Keratinocyte (primary cell): Measurements from ENCODE around the gene ST8SIA1. TPM values are rescaled to one million over a fixed set of nuclear protein-coding genes. Genes with fewer than 3 reads are reported as not detected.

Experiments used
- DNase-seq: peaks from one replicate; pipeline ENCODE4 v3.0.0-alpha.2; 2011; ENCODE audit warnings: low read depth, missing footprints, low spot score
- FAIRE-seq: peaks from 2 replicates; lab custom pipeline; 2011; peaks lifted over from hg19 to GRCh38; lab: Jason Lieb, UNC
- H2AFZ ChIP-seq: 2 replicates; pipeline ENCODE4 v1.6.0; 2012; ENCODE audit warnings: low read length, control low read depth, inconsistent platforms; ENCODE audit not compliant: control insufficient read depth
- H3K27ac ChIP-seq: 2 replicates; pipeline ENCODE4 v1.5.1; 2011; ENCODE audit warnings: low read length; ENCODE audit not compliant: control insufficient read depth, insufficient read depth
- H3K27me3 ChIP-seq: 3 replicates; pipeline ENCODE4 v1.6.0; 2011; ENCODE audit warnings: low read length; ENCODE audit not compliant: control insufficient read depth, insufficient read depth; ENCODE audit errors: extremely low read depth
- H3K36me3 ChIP-seq, 2 experiments: 2 replicates in 1 of 2; 3 replicates in 1 of 2; pipeline ENCODE4 v1.5.1; 2011; ENCODE audit warnings: low read length in 2 of 2, mild to moderate bottlenecking in 1 of 2; ENCODE audit not compliant: control insufficient read depth in 2 of 2, insufficient read depth in 2 of 2; ENCODE audit errors: extremely low read depth in 1 of 2
- H3K4me1 ChIP-seq: 3 replicates; pipeline ENCODE4 v1.5.1; 2011; ENCODE audit warnings: low read length; ENCODE audit not compliant: control insufficient read depth, insufficient read depth; ENCODE audit errors: extremely low read depth
- H3K4me2 ChIP-seq: 3 replicates; pipeline ENCODE4 v1.6.0; 2011; ENCODE audit warnings: low read depth, low read length; ENCODE audit not compliant: control insufficient read depth, insufficient read depth; ENCODE audit errors: extremely low read depth
- H3K4me3 ChIP-seq, 3 experiments: fragments of 200-600 bp in 1 of 3; sonication (generic) in 1 of 3; 2 replicates in 2 of 3; 3 replicates in 1 of 3; pipeline ENCODE4 v1.5.1; 2011 to 2016; ENCODE audit warnings: low read length in 3 of 3, mild to moderate bottlenecking in 3 of 3, control low read depth in 2 of 3, inconsistent platforms in 1 of 3, low read depth in 1 of 3, mixed read lengths in 1 of 3, mixed run types in 1 of 3, moderate library complexity in 1 of 3; ENCODE audit not compliant: control insufficient read depth in 2 of 3, insufficient read depth in 2 of 3; ENCODE audit errors: extremely low read depth in 1 of 3
- H3K79me2 ChIP-seq: 2 replicates; pipeline ENCODE4 v1.6.0; 2012; ENCODE audit warnings: low read length; ENCODE audit not compliant: control insufficient read depth, insufficient read depth
- H3K9ac ChIP-seq: 3 replicates; pipeline ENCODE4 v1.6.0; 2011; ENCODE audit warnings: low read length; ENCODE audit not compliant: control insufficient read depth, insufficient read depth; ENCODE audit errors: extremely low read depth
- H3K9me1 ChIP-seq: 3 replicates; pipeline ENCODE4 v1.6.0; 2011; ENCODE audit warnings: low read length; ENCODE audit not compliant: control insufficient read depth, insufficient read depth; ENCODE audit errors: extremely low read depth
- H3K9me3 ChIP-seq: 2 replicates; pipeline ENCODE4 v1.5.1; 2012; ENCODE audit warnings: low read depth, low read length; ENCODE audit not compliant: control insufficient read depth
- H4K20me1 ChIP-seq: 3 replicates; pipeline ENCODE4 v1.6.0; 2011; ENCODE audit warnings: low read length; ENCODE audit not compliant: control insufficient read depth, insufficient read depth; ENCODE audit errors: extremely low read depth
- CTCF ChIP-seq, 3 experiments: IDR thresholded peaks in 1 of 3; conservative IDR thresholded peaks in 1 of 3; optimal IDR thresholded peaks in 1 of 3; 2 replicates in 2 of 3; 3 replicates in 1 of 3; pipeline versions ENCODE3 to v1.5.1; 2011; ENCODE audit warnings: low read length in 3 of 3, mild to moderate bottlenecking in 3 of 3, moderate library complexity in 2 of 3, control low read depth in 1 of 3, inconsistent platforms in 1 of 3; ENCODE audit not compliant: insufficient read depth in 2 of 3; ENCODE audit errors: extremely low read depth in 1 of 3
- EZH2 ChIP-seq: IDR thresholded peaks from one replicate; pipeline ENCODE4 v1.6.1; 2012; ENCODE audit warnings: inconsistent platforms, mild to moderate bottlenecking, low read length, moderate library complexity
- dilution Hi-C: fragments of 300-500 bp; cut with MboI; formaldehyde crosslinking; loops from one replicate; pipeline ENCODE4 v1.7.0; 2020; ENCODE audit warnings: low sequenced_read_pairs; ENCODE audit not compliant: extremely low pct_ligation_motif_present
- polyA plus RNA-seq, 5 experiments: library from polyadenylated mRNA; depleted of rRNA in 3 of 5; stranded (reverse) in 3 of 5; stranded (forward) in 1 of 5; unstranded in 1 of 5; fragments of >200 nt; gene quantifications; 1 replicate in 1 of 5; 2 replicates in 3 of 5; 3 replicates in 1 of 5; pipeline versions ENCODE4 v1.2.1 to v1.2.3, GENCODE V29; 2011 to 2012; ENCODE audit warnings: missing spikeins in 2 of 5, low read depth in 1 of 5, low replicate concordance in 1 of 5

The ST8SIA1 gene
- polyA plus RNA-seq, 1 donor (not counting 4 experiments of a cell fraction or from before 2014, with no cell fraction given) = 0.50 TPM

- no peak overlapping the region for H3K4me3 ChIP-seq
- H3K9me1 ChIP-seq = no peaks in the 10 kb centered on the region
- peak overlapping the region; percentile 42 for H3K4me2 ChIP-seq
- no peak overlapping the region for H3K9ac ChIP-seq
- H3K36me3 ChIP-seq = no peaks in the 10 kb centered on the region
- FAIRE-seq (peak; percentile 92), DNase-seq (peak; percentile 59)
- H3K9me3 ChIP-seq = peaks cover 4% of the 10 kb centered on the region
- peaks cover 30% of the 10 kb centered on the region for H3K4me1 ChIP-seq
- H3K27ac ChIP-seq = no peak overlapping the region
- H3K79me2 ChIP-seq = no peaks in the 10 kb centered on the region
- dilution Hi-C loops = no loop called here
- no peak overlapping the region for H2AFZ ChIP-seq
- no peaks in the 10 kb centered on the region for H3K27me3 ChIP-seq
- no peak for TF ChIP-seq CTCF (optimal IDR thresholded peaks at IDR 0.05 in 1 of 3, IDR thresholded peaks at IDR 0.05 in 1 of 3, conservative IDR thresholded peaks at IDR 0.05 in 1 of 3; ENCODE audit: extremely low read depth in 1 of 3, insufficient read depth in 2 of 3, low read length in 3 of 3)
- no peak for TF ChIP-seq EZH2
- no peaks in the 10 kb centered on the region for H4K20me1 ChIP-seq
Measured at GRCh38 chr12:22271023-22271422, 63.5 kb downstream of the ST8SIA1 start.

- no peaks in the 10 kb centered on the region for H3K36me3 ChIP-seq
- H2AFZ ChIP-seq = no peak overlapping the region
- no peak for FAIRE-seq
- peaks cover 4% of the 10 kb centered on the region for H3K9me3 ChIP-seq
- dilution Hi-C loops = no loop called here
- no peaks in the 10 kb centered on the region for H4K20me1 ChIP-seq
- peaks cover 22% of the 10 kb centered on the region for H3K4me1 ChIP-seq
- H3K4me2 ChIP-seq = no peak overlapping the region
- TF ChIP-seq EZH2 (no peak), CTCF (optimal IDR thresholded peaks at IDR 0.05 in 1 of 3, IDR thresholded peaks at IDR 0.05 in 1 of 3, conservative IDR thresholded peaks at IDR 0.05 in 1 of 3; ENCODE audit: extremely low read depth in 1 of 3, insufficient read depth in 2 of 3, low read length in 3 of 3) (no peak)
- no peak for DNase-seq
- H3K4me3 ChIP-seq = no peak overlapping the region
- no peaks in the 10 kb centered on the region for H3K9me1 ChIP-seq
- H3K79me2 ChIP-seq = no peaks in the 10 kb centered on the region
- H3K9ac ChIP-seq = no peak overlapping the region
- H3K27ac ChIP-seq = no peak overlapping the region
- no peaks in the 10 kb centered on the region for H3K27me3 ChIP-seq
Measured at GRCh38 chr12:22268973-22269372, 65.5 kb downstream of the ST8SIA1 start.
